A673 (cell line): ENCODE data around the gene FOSL1.

ENCODE experiments used
- EZH2 ChIP-seq: fragments of 200-600 bp; sonication (generic); IDR thresholded peaks from 2 replicates; pipeline ENCODE4 v1.6.1; 2017; ENCODE audit warnings: borderline replicate concordance, low read depth, mild to moderate bottlenecking, mixed read lengths, antibody characterized with exemption, low read length; ENCODE audit not compliant: poor library complexity, severe bottlenecking
- TF ChIP-seq, protein P1 (sequence below): fragments of 300-800, 200-600 bp; sonication (generic); conservative IDR thresholded peaks from 2 replicates; pipeline ENCODE4 v1.5.1; 2017; ENCODE audit warnings: low read depth, mild to moderate bottlenecking, antibody characterized with exemption, low read length, moderate library complexity, mixed read lengths

DNA sequence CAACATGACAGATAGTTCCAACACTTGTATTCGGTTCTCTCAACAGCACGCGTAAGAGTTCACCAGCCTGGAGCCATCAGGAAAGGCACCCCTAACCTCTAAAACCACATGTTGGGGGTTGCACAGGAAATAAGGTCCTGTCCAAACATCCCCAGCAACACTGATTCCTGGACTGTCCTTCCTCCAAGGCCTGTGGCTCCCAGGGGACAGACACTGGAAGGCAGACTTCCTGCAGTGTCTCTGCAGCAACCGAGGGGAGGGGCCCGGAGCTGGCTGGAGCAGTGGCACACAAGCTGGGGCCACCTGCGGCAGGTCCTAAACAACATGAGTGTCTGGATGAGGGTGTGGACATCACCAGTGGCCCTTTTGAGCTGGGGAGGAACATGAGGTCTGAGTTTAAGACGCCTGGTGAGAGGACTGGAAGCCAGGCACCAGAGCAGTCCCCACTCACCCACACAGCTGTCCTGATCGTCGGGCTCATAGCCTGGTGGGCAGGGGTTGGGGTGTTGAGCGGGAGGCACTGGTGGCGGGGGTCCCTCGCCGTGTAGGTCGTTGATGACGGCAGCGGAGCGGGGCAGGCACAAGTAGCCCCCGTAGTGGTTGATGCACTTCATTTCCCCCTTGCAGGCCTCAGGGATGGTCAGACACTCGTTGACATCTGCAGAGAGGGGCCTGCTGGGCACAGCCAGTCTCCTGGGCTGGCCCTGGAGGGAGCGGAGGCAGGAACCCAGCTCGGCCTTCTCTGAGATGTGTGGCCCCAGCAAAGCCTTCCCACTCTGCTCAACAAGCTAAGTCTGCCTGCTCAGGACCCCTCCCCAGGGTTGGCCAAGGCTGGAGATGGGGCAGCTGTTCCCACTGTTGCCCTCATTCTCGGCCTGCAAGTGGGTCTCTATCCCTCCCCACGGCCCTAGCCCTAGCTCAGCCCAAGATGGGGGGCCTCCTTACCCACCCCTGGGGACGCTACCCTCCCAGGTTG is 29.2 kb downstream of the FOSL1 start:
- TF ChIP-seq, protein P1, sequence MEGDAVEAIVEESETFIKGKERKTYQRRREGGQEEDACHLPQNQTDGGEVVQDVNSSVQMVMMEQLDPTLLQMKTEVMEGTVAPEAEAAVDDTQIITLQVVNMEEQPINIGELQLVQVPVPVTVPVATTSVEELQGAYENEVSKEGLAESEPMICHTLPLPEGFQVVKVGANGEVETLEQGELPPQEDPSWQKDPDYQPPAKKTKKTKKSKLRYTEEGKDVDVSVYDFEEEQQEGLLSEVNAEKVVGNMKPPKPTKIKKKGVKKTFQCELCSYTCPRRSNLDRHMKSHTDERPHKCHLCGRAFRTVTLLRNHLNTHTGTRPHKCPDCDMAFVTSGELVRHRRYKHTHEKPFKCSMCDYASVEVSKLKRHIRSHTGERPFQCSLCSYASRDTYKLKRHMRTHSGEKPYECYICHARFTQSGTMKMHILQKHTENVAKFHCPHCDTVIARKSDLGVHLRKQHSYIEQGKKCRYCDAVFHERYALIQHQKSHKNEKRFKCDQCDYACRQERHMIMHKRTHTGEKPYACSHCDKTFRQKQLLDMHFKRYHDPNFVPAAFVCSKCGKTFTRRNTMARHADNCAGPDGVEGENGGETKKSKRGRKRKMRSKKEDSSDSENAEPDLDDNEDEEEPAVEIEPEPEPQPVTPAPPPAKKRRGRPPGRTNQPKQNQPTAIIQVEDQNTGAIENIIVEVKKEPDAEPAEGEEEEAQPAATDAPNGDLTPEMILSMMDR = no peak
- no peak for TF ChIP-seq EZH2
